Measurements from ENCODE around the gene LEPR.
"Not testable (repeated sequence)": the region's sequence is repeated elsewhere in the genome, so short reads cannot be mapped to it uniquely, and the experiment has no call there.

Gene LEPR, protein sequence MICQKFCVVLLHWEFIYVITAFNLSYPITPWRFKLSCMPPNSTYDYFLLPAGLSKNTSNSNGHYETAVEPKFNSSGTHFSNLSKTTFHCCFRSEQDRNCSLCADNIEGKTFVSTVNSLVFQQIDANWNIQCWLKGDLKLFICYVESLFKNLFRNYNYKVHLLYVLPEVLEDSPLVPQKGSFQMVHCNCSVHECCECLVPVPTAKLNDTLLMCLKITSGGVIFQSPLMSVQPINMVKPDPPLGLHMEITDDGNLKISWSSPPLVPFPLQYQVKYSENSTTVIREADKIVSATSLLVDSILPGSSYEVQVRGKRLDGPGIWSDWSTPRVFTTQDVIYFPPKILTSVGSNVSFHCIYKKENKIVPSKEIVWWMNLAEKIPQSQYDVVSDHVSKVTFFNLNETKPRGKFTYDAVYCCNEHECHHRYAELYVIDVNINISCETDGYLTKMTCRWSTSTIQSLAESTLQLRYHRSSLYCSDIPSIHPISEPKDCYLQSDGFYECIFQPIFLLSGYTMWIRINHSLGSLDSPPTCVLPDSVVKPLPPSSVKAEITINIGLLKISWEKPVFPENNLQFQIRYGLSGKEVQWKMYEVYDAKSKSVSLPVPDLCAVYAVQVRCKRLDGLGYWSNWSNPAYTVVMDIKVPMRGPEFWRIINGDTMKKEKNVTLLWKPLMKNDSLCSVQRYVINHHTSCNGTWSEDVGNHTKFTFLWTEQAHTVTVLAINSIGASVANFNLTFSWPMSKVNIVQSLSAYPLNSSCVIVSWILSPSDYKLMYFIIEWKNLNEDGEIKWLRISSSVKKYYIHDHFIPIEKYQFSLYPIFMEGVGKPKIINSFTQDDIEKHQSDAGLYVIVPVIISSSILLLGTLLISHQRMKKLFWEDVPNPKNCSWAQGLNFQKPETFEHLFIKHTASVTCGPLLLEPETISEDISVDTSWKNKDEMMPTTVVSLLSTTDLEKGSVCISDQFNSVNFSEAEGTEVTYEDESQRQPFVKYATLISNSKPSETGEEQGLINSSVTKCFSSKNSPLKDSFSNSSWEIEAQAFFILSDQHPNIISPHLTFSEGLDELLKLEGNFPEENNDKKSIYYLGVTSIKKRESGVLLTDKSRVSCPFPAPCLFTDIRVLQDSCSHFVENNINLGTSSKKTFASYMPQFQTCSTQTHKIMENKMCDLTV

DNA sequence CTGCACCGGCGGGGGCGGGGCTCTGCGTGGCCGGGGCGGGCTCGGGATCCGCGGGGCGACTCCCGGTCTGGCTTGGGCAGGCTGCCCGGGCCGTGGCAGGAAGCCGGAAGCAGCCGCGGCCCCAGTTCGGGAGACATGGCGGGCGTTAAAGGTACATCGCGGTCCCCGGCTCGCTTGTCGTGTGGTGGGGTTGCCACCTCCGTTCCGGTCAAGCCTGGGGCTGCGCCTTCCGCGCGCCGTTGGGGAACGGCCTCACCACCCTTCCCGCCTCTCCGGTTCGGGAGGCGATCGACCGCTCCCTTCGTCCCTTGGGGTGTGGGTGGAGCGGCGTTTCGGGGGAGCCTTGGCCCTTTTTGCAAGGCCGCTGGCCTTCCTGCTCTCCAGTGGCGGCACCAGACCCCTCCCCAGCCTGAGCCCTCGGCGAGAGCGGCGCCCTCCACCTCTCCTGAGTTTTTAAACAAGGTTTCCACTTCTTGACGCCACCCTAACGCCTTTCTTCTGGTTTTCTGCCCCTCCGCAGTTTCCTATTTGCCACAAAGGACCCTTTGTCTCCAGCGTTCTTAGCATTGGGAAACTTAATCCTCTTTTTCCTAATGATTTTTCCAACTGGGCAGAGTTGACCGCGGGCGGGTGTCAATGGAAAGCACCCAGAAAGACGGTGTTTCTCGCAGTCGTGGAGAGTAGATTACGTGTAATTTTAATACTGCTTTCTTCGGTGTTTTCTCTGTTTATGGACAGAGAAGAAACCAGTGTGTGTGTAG lies at the start of gene LEPR, which contains the start of gene LEPROT:
Gene LEPR (plus strand): TSS at position 79 of the 761 bp plus-strand sequence. CDS start 144,898 bp downstream, outside the sequence.
Gene LEPROT (plus strand): TSS at position 79 of the 761 bp plus-strand sequence. CDS start 57 bp downstream, at position 136.
- H3K4me3 ChIP-seq, result peak within 1 kb of the TSS; percentile 44 to 86 (median 66)
- H3K27ac ChIP-seq, result peak within 1 kb of the TSS; percentile 83 to 100 (median 97)

GRCh38 chr1:65371544-65371943 lies 48.9 kb upstream of the LEPR start:
- Histone ChIP-seq H3K27ac (no peak overlapping the region), H3K4me3 (no peak overlapping the region)

GRCh38 chr1:65372557-65372956 lies 47.9 kb upstream of the LEPR start:
- Histone ChIP-seq H3K27ac (no peak overlapping the region), H3K4me3 (no peak overlapping the region)

DNA sequence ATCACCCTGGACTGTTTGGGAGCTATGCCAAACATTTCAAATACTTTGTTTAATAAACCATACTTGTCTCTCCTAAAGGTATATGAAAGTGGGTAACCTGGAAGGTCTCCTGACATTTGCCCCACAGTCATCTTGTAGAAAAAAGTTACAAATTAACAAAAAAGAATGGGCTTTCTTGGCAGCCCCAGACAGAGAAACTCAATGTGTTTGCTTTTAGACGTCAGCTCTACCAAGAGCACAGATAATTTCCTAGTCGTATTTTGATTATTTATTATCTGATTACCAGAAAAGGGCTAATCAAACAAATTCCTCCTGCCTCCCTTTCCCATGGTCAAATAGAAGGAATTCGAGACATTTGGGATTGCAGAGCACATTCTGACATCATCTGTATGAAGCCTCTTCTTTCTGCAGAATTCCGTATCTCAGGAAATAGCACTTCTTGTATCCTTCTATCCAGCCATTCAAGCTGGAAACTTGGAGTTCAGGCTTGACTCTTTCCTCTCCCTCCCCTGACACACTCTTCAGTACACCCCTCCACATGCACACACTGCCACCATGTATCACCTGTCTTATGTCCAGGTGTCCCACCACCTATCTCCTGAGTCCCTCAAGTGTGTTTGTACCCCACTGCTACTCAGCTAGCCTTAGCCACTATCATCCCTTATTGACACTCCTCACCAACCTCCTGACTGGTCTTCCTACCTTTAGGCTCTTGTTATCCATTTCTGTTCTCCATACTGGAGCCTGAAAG lies 42.8 kb upstream of the LEPR start:
- H3K4me3 ChIP-seq, result no peak overlapping the region
- no peak overlapping the region for H3K27ac ChIP-seq

DNA sequence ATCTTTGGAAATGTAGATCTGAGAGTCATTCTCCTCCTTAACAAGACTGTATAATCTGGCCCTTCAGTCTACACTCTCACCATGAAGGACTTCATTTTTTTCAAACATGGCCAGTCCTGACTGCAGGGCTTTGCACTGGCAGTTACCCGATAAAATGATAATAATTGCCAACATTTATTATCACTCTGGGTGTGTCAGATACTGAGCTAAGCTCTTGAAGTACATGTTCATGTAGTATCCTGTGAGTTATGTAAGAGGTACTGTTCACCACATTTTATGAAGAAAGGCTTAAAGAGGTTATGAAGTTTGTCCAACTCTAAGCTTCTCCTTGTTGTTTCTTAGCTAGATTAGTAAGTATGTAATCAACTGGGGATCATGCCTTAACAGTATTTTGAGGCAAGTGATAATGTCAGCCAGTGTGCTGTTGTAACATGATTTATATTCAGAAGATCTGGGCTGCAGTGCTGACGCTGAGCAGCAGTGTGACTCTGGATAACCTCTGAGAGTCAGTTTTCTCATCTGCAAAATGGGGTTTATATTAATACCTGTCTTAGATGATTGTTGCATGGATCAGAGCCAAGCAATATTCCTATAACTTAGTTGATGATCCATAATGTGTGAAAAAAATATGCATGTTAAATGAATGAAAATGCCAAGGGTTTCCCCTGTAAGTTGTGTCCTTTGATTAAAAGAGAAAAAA lies 42.1 kb upstream of the LEPR start:
- Histone ChIP-seq H3K27ac (no peak overlapping the region), H3K4me3 (no peak overlapping the region)

GRCh38 chr1:65384426-65384825 lies 36.0 kb upstream of the LEPR start:
- H3K27ac ChIP-seq, H3K4me3 ChIP-seq: not testable (repeated sequence)

GRCh38 chr1:65386439-65386838 lies 34.0 kb upstream of the LEPR start:
- Histone ChIP-seq H3K27ac (no peak overlapping the region), H3K4me3 (no peak overlapping the region)

GRCh38 chr1:65387821-65388220 lies 32.6 kb upstream of the LEPR start:
- Histone ChIP-seq H3K4me3 (no peak overlapping the region), H3K27ac (no peak overlapping the region)

- Histone ChIP-seq H3K4me3 (no peak overlapping the region), H3K27ac (no peak overlapping the region)
These were observed 31.4 kb upstream of the LEPR start for GRCh38 chr1:65388908-65389695.

- Histone ChIP-seq H3K4me3 (no peak overlapping the region), H3K27ac (no peak overlapping the region)
These were observed 28.0 kb upstream of the LEPR start for GRCh38 chr1:65392497-65392896.

DNA sequence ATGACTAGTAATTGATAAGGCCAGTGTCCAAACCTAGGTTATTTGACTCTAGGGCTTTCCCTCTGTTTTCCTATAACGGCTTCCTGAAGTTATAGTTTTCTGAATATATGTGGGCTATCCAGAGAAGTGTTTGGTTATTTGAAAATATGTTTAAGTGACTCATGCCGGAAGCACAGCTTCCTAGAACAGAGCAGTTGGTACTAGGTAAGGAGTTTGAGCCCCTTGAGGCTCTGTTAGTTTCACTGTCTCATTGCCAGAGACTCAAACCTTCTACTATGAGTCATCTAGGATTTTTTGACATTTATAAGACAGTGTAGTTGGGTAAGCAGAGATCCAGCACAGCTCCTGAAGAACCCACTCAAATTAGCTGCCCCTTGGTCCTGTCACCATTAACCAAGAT lies 27.1 kb upstream of the LEPR start:
- no peak overlapping the region for H3K4me3 ChIP-seq
- H3K27ac ChIP-seq, result no peak overlapping the region

GRCh38 chr1:65393928-65394327 lies 26.5 kb upstream of the LEPR start:
- Histone ChIP-seq H3K4me3 (no peak overlapping the region), H3K27ac (no peak overlapping the region)

GRCh38 chr1:65395887-65396612 lies 24.4 kb upstream of the LEPR start:
- Histone ChIP-seq H3K27ac (no peak overlapping the region), H3K4me3 (no peak overlapping the region)

DNA sequence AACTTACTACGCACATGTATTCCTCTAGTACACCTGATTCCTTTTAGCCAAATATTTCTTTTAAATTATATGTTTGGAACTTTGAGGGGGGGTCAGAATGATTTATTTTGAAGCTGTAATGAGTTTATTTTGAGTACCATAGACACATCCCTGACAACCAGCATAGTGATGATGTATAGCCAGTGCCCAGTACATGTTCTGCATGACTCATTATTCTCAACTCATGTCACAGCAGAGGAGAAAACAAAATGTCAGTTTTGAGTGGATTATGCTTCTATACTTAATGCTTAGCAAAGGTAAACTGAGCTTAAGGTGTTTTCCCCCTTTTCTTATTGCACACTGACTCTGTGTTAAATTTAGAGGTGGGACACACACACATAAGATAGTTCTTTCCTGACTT lies 22.4 kb upstream of the LEPR start:
- Histone ChIP-seq H3K27ac (no peak overlapping the region), H3K4me3 (no peak overlapping the region)

DNA sequence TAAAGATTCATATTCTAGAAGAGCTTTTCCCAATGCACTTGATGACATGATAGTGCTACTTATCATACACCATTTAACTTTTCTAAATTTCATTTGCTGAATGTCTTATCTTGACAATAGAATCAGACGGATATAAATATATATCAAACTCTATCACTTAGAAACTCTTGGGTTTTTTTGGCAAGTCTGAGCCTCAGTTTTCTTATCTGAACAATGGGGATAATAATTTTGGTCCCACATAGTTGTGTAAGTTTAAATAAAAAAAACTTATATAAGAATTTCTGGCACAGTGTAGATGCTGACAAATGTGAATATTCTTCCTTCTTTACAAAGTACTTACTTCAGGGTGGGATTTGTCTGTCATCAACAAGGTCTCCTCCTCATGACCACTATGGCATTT lies 21.5 kb upstream of the LEPR start:
- no peak overlapping the region for H3K27ac ChIP-seq
- H3K4me3 ChIP-seq, result no peak overlapping the region

DNA sequence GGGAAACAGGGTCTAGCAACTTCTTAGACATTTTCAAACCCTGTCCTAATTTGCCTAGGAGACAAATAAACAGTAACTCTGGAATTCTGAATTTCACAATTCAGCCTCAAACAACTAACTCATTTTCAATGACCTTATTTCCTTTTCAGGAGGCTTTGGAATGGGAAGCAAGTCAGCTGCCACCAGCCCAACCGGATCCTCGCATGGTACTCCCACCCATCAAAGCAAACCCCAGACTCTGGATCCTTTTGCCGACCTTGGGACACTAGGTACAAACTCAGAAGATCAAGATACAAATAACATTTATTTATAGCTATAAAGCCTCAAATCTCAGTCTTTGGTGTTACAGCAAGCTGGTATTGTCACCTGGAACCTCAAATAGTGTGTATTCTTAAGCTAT lies 18.9 kb upstream of the LEPR start:
- H3K27ac ChIP-seq, result no peak overlapping the region

GRCh38 chr1:65404941-65405340 lies 15.5 kb upstream of the LEPR start:
- H3K4me3 ChIP-seq, result no peak overlapping the region
- no peak overlapping the region for H3K27ac ChIP-seq

More for the DNA sequence above, 18.9 kb upstream of the LEPR start:
- no peak overlapping the region for H3K4me3 ChIP-seq
